HG03571 (cell line): ENCODE measurements around the gene FXN.
"Not testable (repeated sequence)": the region's sequence is repeated elsewhere in the genome, so short reads cannot be mapped to it uniquely, and the experiment has no call there.

ENCODE experiments used
- ATAC-seq: cut with Tn5 transposase; IDR thresholded peaks from one replicate; pipeline ENCODE4 v1.9.1; 2021; ENCODE audit not compliant: unreplicated experiment

Gene FXN

DNA sequence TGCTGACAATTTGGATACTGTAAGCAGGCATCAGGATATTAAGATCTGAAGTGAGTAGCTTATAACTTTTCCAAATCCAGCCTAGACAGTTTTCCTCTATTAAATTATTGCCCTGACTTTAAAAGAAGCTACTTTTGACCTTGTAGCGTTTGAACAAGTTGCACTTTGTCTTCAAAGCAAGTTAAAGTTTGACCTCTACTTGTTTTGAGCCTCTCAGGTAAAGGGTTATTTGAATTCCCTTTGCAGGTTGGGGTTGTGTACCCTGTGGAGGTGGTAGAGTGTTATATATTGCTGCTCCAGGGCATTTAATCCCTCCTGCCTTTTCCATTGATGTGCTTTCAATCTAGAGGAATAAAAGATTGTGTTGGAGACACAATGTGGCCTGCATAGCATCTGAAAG is 30.1 kb downstream of the FXN start:
- ATAC-seq, result no peak

DNA sequence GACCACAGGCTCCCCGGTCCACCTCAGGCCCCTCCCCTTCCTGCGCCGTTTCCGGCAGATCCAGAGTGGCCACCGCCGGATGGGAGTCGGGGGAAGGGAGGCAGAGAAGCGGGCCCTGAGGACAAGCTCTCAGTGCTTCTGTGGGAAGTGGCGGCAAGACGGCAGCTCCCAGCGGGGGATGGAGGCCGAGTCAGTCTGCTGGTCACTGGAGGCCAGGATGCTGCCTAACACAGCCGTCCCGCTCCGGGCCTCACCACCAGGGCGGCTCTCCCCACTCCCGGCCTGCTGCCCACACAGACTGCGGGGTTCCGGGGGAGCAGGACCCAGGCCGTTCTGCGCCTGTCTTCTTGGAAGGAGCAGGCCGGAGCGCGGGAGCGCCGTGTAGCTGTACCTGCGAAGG is 31.4 kb downstream of the FXN start:
- no peak for ATAC-seq

DNA sequence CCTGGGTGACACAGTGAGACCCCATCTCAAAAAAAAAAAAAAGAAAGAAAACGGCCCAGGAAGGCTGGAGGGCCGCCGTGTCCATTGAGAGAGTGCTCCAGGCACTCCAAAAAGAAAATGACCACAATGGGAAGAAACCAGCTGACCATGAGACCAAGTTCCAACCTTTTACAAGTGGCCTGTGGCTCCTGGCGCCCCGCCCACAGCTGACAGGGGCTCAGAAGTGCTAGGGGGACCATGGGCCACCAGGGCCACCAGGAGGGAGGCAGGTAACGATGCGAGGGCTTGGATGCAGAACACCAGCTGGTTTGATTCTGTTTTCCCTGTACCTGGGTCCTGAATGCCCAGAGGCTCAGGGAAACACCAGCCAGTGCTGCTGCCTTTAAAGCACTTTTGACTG is 34.6 kb downstream of the FXN start:
- no peak for ATAC-seq

DNA sequence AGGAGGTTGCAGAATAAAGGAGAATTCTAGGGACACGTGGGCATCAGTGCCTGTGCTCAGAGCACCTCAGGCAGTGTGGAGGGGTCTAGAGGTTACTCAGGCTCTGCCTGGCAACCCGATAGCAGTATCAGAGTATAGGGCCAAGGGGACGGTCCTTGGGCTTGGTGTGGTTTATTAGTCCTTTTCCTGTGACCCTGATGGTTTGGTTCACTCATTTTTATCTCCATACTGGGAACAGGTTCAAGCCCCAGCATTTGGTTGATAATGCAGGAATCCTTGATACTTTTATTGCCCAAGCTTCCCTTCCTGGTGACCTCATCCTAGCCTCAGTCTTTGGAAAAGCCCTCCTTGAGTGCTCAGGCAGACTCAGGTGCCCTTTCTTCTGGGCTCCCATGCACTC is 35.5 kb downstream of the FXN start:
- no peak for ATAC-seq

DNA sequence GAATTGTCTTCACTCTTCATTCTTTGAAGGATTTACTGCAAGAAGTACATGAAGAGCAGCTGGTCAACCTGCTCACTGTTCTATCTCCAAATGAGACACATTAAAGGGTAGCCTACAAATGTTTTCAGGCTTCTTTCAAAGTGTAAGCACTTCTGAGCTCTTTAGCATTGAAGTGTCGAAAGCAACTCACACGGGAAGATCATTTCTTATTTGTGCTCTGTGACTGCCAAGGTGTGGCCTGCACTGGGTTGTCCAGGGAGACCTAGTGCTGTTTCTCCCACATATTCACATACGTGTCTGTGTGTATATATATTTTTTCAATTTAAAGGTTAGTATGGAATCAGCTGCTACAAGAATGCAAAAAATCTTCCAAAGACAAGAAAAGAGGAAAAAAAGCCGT is 37.6 kb downstream of the FXN start:
- ATAC-seq, result no peak

DNA sequence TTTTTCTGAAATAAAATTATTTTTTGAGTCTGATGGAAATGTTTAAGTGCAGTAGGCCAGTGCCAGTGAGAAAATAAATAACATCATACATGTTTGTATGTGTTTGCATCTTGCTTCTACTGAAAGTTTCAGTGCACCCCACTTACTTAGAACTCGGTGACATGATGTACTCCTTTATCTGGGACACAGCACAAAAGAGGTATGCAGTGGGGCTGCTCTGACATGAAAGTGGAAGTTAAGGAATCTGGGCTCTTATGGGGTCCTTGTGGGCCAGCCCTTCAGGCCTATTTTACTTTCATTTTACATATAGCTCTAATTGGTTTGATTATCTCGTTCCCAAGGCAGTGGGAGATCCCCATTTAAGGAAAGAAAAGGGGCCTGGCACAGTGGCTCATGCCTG is 39.2 kb downstream of the FXN start:
- ATAC-seq, result no peak

DNA sequence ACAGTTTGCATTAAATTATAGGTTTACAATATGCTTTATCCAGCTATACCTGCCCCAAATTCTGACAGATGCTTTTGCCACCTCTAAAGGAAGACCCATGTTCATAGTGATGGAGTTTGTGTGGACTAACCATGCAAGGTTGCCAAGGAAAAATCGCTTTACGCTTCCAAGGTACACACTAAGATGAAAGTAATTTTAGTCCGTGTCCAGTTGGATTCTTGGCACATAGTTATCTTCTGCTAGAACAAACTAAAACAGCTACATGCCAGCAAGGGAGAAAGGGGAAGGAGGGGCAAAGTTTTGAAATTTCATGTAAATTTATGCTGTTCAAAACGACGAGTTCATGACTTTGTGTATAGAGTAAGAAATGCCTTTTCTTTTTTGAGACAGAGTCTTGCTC is 41.0 kb downstream of the FXN start:
- no peak for ATAC-seq

DNA sequence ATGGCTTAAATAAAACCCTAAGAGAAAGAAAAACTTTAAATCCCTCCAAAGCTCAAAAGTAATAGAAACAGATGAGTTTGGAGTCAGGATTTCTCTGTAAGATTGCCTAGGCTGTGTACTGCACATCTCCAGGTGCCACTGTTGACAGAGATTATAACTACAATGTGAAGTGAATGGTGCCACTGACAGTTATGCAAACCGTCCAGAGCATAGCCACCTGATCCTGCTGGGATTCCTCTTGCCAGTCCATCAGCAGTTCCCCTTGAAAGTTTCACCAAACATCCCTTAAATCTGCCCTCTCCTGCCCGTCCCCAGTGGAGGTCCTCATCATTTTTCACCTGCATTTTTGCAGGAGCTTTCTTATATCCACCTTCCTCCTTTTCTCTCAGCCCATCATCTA is 42.5 kb downstream of the FXN start:
- ATAC-seq, result no peak

DNA sequence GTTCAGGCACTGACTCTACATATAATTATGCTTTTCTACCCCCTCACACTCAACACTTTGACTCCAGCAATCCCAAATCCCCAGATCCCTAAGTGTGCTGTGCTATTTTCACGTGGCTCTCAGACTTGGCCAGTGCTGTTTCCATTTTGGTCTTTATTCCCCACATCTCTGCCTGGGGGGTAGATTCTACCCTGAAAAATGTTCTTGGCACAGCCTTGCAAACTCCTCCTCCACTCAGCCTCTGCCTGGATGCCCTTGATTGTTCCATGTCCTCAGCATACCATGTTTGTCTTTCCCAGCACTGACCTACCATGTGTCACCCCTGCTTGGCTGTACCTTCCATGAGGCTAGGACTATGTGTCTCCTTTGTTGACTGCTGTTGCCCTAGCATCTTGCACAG is 43.0 kb downstream of the FXN start:
- ATAC-seq, result no peak

DNA sequence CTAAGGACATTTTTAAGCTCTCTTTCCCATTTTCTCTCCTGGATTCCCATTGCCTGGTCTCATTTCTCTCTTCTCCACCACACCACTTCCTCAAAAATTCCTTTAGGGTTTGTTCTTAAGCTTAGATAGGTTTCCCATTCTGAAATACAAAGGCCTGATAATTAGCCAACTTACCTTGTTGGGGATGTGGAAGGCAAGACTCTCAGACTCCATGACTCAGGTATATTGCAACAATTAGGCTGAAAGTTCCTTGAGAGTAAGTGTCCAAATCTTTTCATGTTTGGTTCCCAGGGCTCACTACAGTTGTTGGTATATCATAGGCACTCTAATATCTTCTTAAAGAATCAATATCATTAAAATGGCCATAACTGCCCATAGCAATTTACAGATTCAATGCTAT is 43.6 kb downstream of the FXN start:
- no peak for ATAC-seq

DNA sequence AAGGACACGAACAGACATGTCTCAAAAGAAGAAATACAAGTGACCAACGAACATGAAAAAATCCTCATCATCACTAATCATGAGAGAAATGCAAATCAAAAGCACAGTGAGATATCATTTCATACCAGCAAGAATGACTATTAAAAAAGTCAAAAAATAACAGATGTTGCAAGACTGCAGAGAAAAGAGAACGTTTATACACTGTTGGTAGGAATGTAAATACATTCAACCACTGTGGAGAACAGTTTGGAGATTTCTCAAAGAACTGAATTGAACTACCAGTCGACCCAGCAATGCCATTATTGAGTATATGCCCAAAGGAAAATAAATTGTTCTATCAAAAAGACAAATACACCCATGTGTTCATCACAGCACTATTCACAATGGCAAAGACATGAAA is 45.7 kb downstream of the FXN start:
- no peak for ATAC-seq

DNA sequence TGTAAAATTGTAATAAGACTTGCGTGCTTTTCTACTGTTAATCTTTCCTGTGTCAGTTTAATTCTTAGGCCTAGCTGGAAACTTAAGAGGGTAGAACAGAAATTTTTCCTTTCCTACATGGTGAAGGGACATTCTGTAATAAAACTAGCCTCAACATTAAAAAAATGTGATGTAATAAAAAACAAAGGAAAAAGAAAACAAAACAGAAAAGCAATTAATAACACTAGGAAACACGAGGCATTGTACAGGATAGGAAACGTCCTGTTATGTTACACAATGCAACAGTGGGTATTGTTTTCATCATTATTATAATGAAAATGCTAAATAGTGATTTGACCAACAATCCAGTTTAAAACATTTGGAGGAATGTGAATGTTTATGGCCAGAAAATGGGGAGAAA is 47.8 kb downstream of the FXN start:
- no peak for ATAC-seq

DNA sequence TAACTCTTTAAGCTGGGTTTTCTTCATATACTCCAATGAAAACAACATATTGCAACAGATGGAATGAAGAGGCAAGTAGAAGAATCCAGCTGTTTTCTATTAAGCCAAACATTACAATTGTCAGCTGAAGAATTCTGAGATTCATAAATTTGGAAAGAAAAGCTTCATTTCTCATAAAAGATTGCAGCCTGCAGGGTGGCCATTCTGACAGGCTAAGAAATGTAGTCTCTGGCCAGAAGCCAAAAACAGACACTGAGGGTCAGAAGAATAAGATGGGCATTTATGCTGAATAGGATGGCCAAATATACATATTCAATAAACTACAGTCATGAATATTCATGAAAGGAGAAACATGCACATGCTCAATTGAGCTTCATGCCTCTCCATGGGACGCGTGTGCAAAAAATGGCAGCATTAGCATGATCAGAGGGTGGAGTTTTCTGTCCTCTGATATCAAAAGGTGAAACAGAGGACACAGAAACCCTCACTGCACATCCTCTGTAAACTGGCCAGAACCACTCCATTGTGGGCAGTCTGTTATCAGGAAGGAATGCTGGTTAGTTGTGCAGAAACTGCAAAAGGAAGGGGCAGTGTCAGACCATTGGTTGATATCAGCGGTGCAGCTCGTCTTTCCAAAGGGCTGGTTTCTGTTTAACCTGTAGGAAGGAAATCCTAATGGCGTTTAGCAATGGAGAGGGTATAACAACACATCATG is 50.2 kb downstream of the FXN start:
- ATAC-seq, result no peak

DNA sequence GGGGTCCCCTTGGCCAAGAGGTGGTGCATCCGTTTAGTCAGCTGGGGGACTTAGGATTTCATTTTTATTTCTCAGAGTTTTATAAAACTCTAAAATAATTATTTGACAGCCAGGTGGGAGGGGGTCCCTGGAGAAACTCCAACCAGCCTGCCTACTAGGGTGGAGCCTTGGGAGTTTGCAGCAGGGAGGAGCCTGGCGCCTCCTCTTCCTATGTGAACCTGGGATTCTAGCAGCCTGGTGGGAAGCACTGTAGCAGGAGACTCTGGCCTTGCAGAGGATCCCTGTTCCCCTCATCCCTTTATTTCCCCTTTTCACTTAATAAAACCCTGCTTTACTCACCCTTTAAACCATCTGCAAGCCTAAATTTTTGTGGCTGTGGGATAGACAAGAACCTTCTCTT is 50.8 kb downstream of the FXN start:
- no peak for ATAC-seq

DNA sequence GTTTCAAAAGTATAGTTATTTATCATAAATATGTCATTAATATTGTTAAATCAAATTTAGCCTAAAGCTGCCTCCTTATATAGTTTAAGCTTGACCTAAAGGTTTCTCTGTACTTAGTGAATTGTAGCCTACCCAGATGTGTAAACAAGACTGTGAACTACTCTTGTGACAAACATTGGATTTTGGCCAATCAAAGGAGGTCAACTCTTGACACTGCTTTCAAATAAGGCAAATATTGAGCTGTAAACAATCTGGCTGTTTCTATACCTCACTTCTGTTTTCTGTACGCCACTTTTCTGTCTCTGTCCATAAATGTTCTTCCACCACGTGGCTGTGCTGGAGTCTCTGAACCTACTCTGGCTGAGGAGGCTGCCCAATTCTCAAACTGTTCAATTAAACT is 51.2 kb downstream of the FXN start:
- no peak for ATAC-seq

DNA sequence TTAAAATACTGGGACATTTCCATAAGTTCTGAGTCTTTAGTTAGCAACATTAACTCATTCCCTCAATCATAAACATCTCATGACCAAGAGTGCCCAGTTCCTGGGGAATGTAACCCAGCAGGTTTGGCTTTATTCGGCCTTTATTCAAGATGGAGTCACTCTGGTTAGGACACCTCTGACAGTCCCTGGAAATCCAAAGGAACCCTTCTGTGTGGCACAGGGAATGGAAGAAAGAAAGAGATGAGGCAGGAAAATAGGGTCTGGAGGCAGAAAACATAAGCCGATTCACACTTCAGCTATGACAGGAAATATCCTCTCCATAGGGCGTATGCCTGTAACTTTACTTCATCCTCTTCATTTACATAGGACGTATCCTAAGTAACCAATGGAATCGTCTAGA is 53.5 kb downstream of the FXN start:
- ATAC-seq, result no peak

DNA sequence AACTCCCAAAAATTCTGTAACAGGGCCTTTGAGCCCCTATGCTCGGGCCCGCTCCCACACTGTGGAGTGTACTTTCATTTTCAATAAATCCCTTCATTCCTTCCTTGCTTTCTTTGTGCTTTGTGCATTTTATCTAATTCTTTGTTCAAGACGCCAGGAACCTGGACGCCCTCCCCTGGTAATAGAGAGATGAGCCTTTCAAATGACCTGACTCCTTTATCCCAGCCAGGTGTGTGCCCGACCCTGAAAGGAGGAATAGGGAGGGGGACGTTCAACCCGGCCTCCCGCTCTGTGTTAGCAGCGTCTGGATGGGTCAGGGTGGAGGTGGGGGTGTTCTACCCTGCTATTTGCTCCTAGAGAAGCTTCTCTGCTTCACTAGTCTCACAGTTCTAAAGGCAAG is 53.9 kb downstream of the FXN start:
- no peak for ATAC-seq

DNA sequence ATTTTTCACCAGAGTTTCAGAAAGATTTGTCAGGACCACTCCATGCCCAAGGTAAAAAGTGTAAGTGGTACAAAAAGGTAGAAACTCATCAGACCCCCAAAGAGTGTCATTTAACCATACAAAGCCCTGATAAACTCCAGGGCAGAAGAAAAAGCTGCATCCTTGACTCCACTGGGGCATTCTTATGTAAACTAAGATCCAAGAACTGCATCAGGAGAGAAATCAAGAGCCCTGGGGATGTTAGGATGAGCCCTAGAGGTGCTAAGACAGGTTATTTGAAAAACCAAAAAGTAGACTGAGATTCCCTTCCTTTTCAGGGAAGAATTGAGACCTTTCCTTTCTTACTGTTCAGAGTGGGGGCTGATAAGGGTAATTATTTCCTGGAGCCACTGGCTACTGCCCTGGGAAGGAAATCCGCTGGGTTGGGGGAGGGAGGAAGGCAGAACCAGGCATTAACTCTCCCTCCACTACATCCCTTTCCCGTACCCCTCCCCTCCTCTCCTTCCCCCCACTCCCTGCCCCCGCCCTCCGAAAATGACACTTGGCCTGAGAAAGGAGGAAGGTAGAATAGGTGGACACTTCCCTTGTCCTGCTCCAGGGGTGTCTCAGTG is 54.7 kb downstream of the FXN start:
- ATAC-seq, result no peak

DNA sequence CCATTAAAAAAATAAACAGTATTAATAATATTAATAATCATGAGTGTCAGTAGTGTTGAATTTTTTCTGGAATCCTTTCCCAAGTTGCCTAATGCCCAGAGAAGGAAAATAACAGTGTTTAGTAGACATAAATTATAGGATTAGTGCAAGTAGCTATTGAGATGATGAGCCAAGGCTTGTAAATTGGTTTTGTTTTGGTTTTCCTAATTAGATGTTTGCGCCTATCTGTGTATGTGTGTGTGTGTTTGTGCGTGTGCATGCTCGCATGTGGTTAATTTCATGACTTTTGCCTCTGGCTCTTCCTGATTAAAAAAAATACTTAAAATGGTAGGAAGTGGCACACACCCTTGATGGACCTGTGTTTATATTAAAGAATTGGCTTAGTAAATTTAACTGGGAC is 55.4 kb downstream of the FXN start:
- ATAC-seq, result no peak

DNA sequence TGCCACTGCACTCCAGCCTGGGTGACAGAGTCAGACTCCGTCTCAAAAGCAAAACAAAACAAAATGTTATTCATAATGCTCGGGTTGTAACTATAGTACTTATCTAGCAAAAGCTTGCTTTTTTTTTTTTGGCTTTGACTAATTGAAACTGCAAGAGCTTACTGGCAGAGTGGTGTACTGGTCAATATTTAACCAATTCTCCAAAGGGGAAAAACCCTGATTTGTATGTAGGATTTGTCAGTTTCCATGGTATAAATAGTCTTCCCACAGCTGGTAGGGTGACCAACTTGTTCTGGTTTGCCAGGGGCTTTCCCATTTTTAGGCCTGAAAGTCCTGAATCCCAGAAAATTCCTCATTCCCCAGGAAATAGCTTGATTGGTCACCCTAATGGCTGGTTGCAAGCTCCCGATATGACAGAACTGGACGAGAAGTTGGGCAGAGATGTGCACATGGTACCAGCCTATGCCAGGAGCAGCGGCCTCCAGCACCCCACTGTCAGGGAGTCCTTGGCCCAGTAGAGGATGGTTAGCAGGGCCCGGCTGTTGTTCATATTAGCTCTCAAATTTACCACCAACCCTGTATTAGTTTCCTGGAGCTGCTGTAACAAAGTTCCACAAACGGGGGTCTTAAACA is 58.0 kb downstream of the FXN start:
- ATAC-seq, result no peak

DNA sequence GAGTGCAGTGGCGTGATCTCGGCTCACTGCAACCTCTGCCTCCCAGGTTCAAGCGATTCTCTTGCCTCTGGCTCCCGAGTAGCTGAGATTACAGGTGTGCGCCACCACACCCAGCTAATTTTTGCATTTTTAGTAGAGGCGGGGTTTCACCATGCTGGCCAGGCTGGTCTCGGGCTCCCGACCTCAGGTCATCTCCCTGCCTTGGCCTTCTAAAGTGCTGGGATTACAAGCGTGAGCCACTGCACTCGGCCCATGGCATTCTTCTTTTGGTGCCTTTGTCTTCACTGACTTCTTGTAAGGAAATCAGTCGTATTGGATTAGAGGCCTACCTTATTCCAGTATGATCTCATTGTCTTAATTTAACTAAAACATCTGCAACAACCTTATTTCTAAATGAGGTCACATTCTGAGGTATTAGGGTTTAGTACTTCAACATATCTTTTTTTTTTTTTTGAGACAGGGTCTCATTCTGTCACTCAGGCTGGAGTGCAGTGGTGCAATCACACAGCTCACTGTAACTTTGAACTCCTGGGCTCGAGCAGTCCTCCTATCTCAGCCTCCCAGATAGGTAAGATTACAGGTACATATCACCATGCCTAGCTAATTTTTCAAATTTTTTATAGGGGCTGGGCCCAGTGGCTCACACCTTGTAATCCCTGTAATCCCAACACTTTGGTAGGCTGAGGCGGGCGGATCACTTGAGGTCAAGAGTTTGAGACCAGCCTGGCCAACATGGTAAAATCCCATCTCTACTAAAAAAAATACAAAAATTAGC is 59.0 kb downstream of the FXN start:
- not testable (repeated sequence) for ATAC-seq

DNA sequence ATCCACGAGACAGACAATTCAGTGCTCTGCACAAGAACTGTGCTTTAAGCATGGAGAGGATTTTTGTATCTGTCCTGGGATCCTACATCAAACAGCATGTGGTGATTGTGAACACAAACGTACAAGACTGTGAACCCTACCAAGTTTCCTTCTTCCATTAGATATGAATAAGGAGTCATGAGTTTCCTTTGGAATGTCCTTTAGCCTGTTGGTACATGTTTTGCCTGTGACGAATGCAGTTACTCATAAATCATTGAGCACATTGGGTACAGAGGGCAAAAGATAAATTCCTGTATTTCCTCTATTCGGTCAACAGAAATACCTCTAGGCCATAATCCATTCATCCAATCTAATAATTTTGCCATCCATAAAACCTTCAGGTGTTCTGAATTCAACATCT is 61.5 kb downstream of the FXN start:
- ATAC-seq, result no peak
